Suprapubic skin (tissue), 4 donors: Measurements from ENCODE around the gene G6PC1.

Experiments
- CTCF ChIP-seq, 2 donors: fragments of 200-600 bp in 1 of 2; fragments of 450-650 bp in 1 of 2; sonication (generic) in 1 of 2; IDR thresholded peaks; one replicate each; pipeline ENCODE4 v1.5.1; 2016 to 2019; ENCODE audit warnings: antibody characterized with exemption in 2 of 2, mild to moderate bottlenecking in 1 of 2, moderate library complexity in 1 of 2
- EP300 ChIP-seq: sonication (generic); formaldehyde crosslinking; IDR thresholded peaks from one replicate; pipeline ENCODE4 v1.6.1; 2017; ENCODE audit warnings: antibody characterized with exemption
- POLR2A ChIP-seq, 2 donors: fragments of 450-650 bp; IDR thresholded peaks; one replicate each; pipeline ENCODE4 v1.6.1; 2017; ENCODE audit warnings: antibody characterized with exemption in 2 of 2, mild to moderate bottlenecking in 2 of 2, moderate library complexity in 2 of 2
- POLR2AphosphoS5 ChIP-seq, 3 donors: sonication (generic); formaldehyde crosslinking; IDR thresholded peaks; one replicate each; pipeline ENCODE4 v1.6.1; 2017; ENCODE audit warnings: antibody characterized with exemption in 3 of 3

GRCh38 chr17:42852351-42852750 is 48.2 kb upstream of the G6PC1 start:
- no peak for TF ChIP-seq POLR2A (IDR thresholded peaks at IDR 0.05)
- TF ChIP-seq CTCF (IDR thresholded peaks at IDR 0.05), result no peak
- TF ChIP-seq POLR2AphosphoS5 (IDR thresholded peaks at IDR 0.05), result no peak
- TF ChIP-seq EP300, result no peak
